ENCODE measurements around the gene CDK2.

CDK2 gene

DNA sequence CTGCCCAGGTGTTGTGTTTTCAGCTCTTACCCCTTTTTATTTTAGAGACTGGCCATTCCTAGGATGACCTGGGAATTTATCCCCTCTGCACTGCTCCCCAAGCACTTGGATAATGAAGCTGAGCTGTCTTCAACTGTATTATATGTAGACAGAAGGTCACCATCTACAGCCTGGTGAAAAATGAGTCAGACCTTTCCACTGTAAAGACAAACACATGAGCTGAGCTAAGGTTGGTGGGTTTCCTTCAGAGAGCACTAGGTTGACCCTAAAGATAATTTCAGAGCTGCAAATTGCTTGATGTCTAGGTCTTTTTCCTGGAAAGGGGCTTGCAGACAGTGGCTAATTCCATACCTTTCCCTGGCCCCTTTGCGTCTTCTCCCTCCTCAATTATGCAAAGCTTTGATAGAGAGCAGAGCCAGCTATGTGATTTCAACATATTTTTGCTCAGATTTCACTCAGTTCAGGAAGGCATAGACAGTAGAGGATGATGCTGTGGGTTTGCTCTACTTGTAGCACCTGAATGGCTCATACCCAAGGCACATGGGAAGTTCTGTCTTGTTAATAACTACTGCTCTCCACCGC is 45.0 kb downstream of the CDK2 start:
- DNase-seq (ENCODE audit: low read depth in 1 of 2, low spot score in 1 of 2), result no peak

DNA sequence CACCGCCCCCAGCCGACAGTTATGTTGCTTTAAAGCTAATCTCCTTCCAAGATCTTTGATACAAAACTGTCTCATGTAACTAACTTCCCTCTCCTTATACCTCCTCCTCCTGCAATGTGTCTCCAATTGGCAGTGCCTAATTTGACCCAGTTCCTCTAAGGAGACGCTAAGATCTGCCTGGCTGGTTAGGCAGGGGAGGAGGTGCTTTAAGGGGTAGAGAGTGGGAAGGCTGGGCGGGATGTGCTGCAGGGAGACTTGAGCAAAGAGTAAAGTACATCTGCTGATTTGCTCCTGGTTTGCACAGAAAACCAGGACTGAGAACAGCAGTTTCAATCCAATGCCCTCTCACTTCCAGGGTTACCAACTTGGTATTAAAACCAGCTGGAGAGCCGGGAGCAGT is 46.9 kb downstream of the CDK2 start:
- no peak for DNase-seq (ENCODE audit: low read depth in 1 of 2, low spot score in 1 of 2)

DNA sequence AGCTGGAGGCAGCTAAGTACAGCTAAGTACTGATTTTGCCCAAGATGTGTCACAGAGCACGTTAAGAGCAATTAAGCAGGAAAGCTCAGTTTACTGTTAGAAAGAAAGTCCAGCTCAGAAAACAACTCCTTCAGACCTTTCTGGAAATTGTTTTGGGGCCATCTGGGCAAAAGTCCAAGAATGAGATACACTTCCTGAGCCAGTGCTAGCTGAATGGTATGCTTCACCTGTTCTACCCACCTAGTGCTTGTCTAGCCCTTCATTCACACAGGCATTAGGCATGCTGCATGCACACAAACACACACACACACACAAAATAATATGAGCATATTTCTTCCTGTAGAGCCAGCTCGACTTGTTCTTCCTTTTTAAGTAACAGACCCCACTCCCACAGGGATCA is 47.6 kb downstream of the CDK2 start:
- DNase-seq (ENCODE audit: low read depth in 1 of 2, low spot score in 1 of 2), result no peak

DNA sequence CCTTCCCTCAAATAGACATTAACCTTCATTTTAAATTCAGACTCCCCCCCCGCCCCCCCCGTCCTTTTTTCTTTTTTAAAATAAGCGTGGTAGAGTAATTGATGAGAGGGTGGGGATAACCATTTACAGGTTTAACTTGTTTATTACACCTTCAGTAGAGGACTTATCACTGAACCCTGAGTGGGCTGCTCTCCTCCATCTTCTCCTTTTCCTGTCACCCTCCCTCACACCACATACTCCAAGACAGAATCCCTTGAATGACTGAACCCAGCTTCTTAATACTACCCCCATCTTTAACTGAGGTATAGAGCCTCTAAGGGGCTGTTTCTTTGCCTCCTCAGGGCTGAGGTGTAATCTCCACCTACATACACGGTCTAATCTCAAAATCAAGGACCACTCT is 50.6 kb downstream of the CDK2 start:
- no peak for DNase-seq (ENCODE audit: low read depth in 1 of 2, low spot score in 1 of 2)

DNA sequence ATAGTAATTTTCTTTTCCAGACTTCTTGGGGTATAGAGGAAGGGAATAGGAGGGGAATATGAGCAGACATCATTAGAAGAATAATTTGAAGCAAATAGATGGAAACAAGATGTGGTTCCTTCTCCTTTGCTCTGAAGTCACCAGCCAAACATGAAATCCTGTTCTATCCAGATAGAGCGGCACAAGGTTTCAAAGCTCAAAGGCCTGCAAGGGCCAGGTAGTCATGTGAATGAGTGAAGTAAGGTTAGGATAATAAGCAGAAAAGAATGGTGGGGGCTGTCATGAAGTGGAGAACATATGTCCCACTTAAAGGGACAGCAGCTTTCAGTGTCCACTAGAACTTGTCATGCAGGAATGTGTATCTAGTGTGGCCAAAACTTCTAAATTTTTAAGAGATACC is 51.7 kb downstream of the CDK2 start:
- no peak for DNase-seq (ENCODE audit: low read depth in 1 of 2, low spot score in 1 of 2)

DNA sequence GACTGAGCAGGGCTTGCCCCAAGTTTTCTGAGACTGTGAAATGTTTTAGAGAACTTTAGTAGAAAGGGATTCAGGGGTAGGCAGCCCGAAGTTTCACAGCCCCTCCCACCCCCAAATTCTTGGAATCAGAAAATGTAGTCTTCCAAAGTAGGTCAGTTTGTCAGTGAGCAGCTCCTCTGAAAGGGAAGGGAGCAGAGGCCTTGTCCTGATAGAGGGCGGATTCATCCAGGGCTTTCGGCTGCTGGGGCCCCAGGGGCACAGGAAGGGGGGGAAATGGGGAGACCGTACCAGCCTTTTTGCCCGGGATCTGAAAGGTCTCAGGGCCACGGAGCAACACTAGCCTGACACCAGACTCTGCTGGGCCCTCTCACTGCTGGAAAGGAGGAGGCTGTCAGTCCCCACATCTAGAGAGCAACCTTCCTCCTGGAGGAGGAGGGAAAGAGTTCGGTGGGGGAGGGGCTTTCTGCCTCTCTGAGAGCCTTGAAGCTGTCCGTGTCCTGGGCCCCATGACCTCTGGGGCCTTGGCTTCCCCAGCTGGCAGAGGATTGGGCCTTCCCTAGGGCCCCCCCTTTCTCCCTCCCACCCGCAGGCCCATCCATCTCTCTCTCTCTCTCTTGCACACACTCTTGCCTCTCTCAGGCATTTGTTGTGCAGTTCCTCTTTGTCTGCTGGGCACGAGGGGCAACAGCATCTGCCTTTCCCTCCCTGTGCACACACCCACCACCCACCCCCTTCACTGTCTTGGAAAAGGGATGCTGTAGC is 54.0 kb downstream of the CDK2 start, which contains the start of gene IKZF4:
TSS of gene IKZF4 (plus strand) at position 621 of the 762 bp plus-strand sequence. CDS start 451 bp downstream, outside the sequence.
- no peak for DNase-seq (ENCODE audit: low read depth in 1 of 2, low spot score in 1 of 2)

DNA sequence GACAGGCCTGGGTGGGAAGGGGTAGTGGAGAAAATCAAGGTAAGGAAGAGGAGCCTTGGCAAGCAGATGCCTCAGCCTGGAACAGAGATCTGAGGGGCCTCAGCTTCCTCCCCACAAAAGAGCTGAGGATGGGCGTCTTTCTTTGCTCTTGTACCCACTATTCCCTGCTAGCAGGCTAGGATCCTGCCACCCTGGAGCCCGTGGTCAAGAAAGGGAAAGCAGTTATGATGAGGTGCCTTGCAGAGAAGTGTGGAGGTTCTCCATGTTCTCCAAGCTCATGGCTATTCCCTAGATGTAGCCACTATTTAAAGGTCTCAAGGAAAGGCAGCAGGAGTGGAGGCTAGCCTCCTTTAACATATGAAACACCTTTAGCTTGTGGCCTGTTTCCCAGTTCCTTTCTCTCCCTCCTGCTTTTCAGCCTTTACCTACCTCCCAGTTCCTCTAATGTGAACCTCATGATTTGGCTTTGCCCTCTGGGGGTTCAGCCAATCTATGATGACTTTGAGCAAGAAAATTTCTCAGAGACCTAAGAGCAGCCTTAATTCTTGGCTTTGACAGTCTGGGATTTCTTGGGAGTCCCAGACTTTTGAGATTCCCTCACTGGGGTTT is 55.4 kb downstream of the CDK2 start:
- DNase-seq (ENCODE audit: low read depth in 1 of 2, low spot score in 1 of 2), result no peak
